GM21390 (cell line): ENCODE results near the gene AQP3.
"Not testable (repeated sequence)": the region's sequence is repeated elsewhere in the genome, so short reads cannot be mapped to it uniquely, and the experiment has no call there.

ENCODE experiments used
- ATAC-seq: cut with Tn5 transposase; IDR thresholded peaks from one replicate; pipeline ENCODE4 v1.9.1; 2021; ENCODE audit not compliant: unreplicated experiment

Gene AQP3

DNA sequence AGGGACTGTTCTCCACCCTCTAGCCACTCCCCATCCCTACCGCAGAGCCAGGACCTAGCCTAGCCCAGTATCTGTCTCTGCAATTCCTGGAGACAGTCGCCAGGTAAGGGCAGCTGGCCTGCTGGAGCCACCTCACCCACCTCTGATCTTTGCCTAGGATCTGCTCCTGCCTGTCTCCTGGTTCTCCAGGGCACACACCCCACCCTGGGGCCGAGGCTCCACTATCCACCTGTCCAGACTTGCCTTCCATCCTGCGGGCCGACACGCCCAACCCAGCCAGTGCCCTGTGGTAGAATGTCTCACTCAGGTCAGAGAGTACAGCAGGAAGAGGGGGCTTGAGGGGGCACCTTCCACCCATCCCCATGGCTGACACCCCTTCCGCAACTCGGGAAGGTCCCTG lies 29.3 kb downstream of the AQP3 start:
- ATAC-seq: no peak

DNA sequence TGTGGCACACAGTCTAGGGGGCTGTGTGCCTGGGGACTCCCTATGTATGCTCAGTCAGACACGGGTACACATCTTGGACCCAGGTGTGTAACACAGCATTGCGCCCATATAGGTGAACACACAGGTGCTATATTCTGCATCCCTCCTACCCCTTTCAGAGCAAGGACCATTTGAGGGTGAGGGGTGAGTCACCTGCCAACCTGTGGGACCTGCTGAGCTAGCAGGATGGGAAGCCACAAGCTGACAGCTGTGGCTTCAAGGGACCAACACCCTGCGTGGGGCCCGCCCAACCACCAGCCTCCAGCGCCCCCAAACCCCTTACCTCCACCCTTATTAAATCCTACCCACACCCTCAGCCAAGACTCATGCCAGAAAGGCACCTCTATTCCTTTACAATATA lies 30.4 kb downstream of the AQP3 start:
- no peak for ATAC-seq

DNA sequence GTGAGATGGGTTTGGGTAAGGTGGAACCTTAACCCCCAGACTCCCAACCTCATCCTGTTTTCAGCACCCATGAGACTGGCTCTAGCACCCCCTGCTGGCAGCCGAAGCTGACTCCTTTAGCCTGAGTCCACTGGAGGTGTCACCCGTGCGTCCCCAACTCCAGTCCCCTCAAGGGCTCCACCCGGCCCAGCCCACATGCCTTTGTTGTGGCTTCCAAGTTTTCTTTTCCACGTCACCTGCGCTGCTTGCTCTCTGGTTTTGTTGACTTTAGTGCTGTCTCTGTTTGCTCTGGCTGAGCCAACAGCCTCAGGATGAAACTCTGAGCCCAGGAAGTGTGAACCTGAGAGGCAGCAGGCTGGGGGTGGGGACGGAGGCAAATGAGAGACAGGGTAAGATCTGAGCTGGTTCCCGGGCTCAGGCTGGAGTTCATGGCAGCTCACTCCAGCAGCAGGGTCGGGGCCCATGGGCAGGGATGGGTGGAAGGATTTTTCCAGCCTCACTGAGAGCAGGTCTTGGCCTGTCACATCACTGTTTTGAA lies 31.8 kb downstream of the AQP3 start:
- peak; percentile 49 for ATAC-seq

DNA sequence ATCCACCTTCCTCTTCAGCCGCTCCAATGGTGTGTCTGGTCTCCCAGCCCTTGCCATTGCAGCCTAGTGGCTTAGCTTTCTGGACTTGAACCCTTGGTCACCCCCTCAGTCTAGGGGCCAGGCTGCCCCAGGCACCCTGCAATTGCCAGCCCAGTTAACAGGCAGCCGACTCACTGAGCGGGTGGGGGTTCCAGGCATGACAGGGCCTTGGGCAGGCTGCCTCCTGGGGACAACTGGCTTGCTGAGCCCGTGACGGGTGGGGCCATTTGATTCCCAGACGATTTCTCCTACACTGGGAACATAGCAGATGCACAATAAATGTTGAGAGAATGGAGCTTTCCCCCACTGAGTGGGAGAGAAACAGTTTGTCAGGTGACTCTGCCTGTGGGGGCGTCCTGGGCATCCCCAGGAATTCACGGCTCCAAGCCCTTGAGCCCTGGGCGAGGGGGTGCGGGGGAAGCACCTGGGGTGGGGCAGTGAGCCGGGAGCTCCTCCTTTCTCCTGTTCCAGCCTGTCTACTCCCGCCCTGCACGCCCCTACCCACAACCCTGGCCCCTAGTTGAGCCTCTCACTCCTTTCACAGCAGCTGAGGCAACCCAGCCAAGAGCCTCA lies 32.4 kb downstream of the AQP3 start:
- no peak for ATAC-seq

DNA sequence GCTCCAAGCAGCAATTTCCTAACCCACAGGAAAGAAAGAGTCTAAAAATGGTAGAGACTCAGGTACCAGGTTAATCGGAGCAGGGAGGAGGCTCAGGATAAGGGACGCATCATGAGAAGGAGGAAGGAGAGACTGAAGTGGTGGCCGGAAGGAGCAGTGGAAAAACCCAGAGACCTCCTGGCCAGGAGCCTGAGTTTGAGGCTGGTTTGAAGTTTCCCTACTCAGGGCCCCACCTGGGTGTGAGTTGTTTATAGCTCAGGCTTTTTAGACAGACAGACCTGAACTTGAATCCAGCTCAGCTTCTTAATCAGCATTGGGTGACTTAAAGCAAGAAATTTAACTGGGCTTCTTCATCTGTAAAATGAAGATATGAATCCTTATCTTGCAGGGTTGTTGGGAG lies 33.1 kb downstream of the AQP3 start:
- no peak for ATAC-seq

DNA sequence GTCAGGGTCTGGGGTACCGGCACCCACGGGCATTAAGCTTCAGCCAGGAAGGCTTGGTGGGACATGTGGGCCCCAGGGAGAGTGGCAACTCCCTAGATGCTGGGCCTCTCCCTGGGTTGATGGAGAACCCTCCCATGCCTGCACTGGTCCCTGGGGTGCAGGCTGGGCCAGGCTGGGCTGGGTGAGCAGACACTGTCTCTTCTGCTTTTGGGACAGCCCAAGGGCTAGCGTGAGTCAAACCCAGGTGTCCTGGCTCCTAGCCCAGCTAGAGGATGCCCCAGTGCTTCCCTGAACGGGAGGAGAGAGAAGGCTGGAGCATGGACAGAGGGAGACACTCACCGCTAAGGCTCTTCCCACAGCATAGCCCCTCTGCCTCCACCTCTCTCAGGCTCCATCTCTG lies 39.3 kb downstream of the AQP3 start:
- no peak for ATAC-seq

DNA sequence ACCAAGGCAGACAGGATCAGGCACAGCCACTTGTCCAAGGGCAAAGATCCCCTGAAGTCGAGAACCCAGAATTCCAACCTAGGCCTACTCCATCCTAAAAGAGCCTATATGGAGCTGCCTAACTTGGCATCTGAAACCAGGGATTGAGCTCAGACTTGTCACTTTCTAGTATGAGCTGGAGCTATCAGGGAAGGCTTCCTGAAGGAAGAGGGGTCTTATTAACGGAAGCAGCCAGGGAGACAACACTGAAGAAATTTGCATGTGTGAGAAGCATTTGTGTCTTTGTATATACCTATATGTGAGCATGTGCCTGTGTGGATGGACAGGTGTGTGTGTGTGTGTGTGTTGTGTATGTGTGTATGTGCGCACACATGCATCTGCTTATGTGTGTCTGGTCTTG lies 40.3 kb downstream of the AQP3 start:
- no peak for ATAC-seq

DNA sequence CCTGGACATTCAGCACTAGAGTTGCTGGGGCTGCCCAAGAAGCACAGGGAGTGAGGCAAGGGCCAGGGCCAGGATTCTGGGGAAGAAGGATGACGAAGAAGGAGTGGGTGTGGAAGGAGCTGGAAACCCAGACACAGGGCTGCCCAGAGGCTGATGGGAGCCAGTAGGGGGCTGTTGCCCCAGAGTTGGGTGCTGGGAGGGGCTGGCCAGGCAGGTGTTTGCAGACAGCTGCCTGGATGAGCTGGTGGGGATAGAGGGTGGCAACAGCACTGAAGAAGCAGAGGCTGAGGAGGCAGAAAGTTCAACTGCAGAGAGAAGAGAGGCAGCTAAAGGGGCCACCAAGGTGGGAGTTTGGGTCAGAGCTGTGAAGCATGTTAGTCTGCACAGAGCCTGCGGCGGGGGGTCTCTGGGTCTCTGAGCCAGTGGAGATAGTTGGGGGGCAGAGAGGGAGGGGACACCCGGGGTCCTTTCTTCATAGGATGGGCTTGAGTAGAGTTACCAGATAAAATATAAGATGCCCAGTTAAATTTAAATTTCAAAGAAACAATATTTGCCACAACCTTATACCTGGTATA lies 42.5 kb downstream of the AQP3 start:
- ATAC-seq: no peak

DNA sequence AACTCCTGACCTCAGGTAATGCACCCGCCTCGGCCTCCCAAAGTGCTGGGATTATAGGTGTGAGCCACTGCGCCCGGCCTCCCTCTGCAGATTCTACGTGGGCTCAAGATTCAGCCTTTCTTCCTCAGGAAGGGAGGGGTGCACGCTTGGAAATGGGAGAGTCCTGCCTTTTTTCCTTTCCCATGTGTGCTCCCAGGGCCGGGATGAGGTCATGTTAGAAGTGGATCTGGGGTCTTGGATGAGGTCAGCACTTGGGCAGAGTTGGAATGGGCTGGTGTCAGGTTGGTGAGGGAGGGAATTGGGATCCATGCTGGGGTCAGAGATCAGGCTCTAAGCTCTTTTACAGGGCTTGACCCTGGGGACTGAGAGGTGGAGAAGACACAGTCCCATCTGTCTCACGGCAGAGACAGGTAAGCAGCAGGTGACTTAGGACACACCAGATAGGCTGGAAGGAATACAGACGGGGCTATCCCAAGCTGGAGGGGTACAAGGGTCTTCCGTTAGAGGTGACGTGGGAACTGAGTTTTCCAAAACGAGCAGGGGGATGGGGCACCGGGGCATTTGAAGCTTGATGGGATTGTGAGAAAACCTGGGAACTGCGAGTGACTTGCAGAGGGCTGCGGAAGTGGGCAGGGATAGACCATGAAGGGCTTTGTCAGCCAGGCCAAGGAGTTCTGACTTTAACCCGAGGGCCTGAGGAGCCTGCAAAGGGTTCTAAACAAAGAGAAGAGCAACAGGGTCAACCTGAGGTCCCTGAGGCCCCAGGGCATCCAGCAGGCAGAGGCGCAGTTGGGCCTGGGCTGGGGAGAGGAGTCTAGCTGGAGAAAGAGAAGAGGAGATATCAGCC lies 43.2 kb downstream of the AQP3 start:
- no peak for ATAC-seq

DNA sequence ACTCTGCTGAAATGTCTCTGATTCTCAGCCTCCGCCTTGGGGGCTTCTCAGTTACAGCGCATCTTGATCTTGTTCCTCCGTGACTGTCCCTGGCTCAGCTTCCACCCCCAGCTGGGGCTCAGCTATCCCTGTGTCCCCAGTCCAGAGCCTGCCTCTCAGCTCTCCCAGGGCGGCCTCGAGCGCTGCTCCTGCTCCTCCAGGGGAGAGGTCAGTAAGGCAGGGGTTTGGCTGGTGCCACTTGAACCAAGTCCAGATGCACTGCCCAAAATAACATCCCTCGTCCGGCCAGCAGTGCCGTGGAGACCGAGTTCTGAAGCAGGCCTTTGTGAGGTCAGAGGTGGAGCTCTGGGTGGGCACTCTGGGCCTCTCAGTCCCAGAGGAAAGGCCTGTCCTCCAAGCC lies 45.0 kb downstream of the AQP3 start, which contains the start of gene AQP7:
Gene AQP7 (minus strand): TSS at position 198 of the 400 bp plus-strand sequence. CDS start 1,306 bp downstream, outside the sequence.
- not testable (repeated sequence) for ATAC-seq

DNA sequence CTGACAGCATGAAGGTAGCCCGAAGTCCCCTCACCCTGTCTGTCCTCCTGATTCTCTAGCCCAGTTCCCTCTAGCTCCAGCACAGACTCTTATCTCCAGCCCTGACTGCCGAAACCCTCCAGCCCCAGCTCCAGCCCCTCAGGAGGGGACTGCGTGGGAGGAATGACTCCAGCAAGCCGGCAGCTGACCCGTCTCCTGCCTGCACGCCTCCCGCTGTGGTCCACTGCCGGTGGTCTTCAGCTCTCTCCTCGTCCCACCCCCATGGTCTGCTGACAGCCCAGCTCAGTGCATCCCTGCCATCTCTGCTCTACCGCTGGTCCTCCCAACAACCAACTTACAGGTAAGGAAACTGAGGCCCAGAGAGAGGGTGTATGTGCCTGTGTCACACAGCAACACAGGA lies 45.6 kb downstream of the AQP3 start:
- not testable (repeated sequence) for ATAC-seq

DNA sequence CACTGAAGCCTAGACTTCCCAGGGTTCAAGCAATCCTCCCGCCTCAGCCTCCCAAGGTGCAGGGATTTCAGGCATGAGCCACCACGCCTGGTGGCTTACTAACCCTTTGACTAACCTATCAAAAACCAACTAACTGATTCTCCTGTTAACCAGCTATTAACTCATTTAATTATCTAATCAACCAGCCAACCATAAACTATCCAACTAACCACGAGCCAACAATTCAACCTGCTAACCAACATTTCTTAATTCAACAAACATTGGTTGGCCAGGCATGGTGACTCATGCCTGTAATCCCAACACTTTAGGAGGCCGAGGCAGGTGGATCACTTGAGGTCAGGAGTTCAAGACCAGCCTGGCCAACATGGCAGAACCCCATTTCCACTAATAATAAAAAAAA lies 48.3 kb downstream of the AQP3 start:
- ATAC-seq: not testable (repeated sequence)

DNA sequence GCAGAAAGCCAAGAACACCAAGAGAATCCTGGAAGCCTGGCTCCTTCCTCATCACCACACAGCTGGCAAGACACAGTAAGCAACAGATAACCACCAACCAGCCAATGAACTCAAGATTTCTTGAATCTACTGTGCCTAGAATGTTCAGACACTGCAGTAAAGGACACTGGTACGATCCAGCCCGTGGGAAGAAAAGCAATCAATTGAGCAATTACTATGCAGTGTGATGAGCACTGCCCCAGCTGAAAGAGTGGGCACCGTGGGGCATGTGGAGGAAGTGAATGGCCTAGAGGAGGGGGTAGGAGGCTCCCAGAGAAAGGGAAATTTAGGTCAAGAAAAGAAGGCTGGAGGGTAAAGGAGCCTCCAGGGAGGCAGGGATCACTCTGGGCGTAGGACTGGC lies 49.6 kb downstream of the AQP3 start:
- ATAC-seq: not testable (repeated sequence)

DNA sequence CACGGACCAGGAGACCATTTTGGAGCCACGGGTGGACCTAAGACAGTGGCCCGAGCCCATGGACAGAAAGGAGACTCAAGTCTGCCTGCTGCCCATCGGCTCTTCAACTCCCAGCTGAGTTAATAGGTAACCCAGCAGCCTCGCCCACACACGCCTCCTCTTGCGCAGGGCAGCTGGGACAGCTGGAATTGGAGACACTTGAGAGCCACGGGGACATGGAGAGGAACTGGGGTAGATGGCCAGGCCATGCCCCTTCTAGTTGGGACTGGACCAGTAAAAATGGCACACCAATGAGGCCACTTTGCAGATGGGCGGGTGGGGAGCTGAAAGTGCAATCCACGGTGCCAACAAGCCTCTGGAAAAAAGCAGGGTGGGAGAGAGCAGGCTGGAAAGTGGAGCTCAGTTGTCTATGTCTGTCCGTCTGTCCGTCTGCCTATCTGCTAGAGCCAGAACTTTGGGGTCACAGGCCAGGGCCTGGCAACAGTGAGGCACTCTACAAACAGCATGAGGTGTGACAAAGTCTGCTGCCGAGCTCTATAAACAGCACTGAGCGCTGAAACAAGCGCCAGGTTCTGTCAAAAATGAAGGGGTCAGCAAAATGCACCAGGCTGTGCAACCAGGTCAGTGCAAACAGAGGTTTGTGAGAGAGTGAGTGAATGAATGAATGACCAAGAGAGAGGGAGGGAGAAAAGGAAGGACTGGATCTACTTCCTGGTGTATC lies 52.1 kb downstream of the AQP3 start:
- not testable (repeated sequence) for ATAC-seq

DNA sequence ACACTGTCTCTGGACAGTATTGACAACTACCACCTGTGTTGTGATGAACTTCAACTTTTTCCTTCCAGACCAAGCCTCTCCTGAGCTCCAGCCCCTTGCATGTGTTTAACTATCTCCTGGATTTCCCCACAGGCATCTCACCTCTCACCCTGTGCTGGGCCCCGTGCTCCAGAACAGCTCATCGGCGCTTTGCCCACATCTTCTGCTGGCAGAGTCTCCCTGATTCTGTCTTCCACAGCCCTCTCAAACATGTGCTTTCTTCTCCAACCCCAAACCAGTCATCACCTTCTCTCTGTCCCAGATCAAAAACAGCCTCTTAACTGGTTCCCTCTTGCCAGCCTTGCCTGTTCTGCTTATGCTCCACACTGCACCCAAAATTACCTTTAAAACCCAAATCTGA lies 53.4 kb downstream of the AQP3 start:
- ATAC-seq: not testable (repeated sequence)

DNA sequence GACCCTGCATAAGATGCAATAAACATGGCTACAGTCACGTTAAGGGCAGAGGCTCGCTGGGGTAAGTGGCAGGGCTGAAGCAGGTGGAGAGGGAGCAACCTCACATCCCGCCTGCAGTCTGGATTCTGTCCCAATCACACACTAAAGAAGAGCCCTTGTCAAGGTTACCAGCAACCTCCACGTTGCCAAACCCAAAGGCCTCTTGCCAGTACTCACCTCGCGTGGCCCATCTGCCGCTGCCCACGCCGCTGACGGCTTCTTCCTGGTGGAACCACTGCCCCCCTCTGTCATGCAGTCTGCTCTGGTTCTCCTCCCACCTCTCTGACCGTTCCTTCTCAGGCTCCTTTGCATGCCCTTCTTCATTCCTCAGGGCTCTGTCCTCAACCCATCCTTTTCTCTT lies 53.8 kb downstream of the AQP3 start:
- no peak for ATAC-seq

DNA sequence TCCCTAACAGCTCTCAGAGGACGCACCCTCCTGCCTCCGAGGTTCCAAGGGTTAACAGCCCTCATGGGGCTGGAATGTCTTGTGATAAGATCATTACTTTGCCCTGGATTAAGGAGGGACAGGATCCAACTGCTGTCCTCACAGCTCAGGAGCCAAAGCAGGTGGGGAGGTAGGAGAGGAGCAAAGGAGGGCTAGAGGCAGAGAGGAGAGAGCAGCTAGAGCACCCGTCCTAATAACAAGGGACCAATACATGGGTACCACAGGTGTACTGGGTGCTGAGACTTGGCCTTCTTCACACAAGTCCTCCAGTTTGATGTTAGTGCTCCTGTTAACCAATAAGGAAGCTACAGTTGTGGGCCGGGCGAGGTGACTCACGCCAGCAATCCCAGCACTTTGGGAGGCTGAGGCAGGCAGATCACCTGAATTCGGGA lies 54.8 kb downstream of the AQP3 start:
- not testable (repeated sequence) for ATAC-seq
